Keratinocyte (primary cell): ENCODE data around the gene DCST2. TPM values are rescaled to one million over a fixed set of nuclear protein-coding genes. Genes with fewer than 3 reads are reported as not detected.
A peak's percentile ranks its signal among the peaks of the same experiment; 100 is the strongest.

Experiments
- DNase-seq: peaks from one replicate; pipeline ENCODE4 v3.0.0-alpha.2; 2011; ENCODE audit warnings: low read depth, missing footprints, low spot score
- FAIRE-seq: peaks from 2 replicates; lab custom pipeline; 2011; peaks lifted over from hg19 to GRCh38; lab: Jason Lieb, UNC
- H2AFZ ChIP-seq: 2 replicates; pipeline ENCODE4 v1.6.0; 2012; ENCODE audit warnings: low read length, control low read depth, inconsistent platforms; ENCODE audit not compliant: control insufficient read depth
- H3K27ac ChIP-seq: 2 replicates; pipeline ENCODE4 v1.5.1; 2011; ENCODE audit warnings: low read length; ENCODE audit not compliant: control insufficient read depth, insufficient read depth
- H3K27me3 ChIP-seq: 3 replicates; pipeline ENCODE4 v1.6.0; 2011; ENCODE audit warnings: low read length; ENCODE audit not compliant: control insufficient read depth, insufficient read depth; ENCODE audit errors: extremely low read depth
- H3K36me3 ChIP-seq, 2 experiments: 2 replicates in 1 of 2; 3 replicates in 1 of 2; pipeline ENCODE4 v1.5.1; 2011; ENCODE audit warnings: low read length in 2 of 2, mild to moderate bottlenecking in 1 of 2; ENCODE audit not compliant: control insufficient read depth in 2 of 2, insufficient read depth in 2 of 2; ENCODE audit errors: extremely low read depth in 1 of 2
- H3K4me1 ChIP-seq: 3 replicates; pipeline ENCODE4 v1.5.1; 2011; ENCODE audit warnings: low read length; ENCODE audit not compliant: control insufficient read depth, insufficient read depth; ENCODE audit errors: extremely low read depth
- H3K4me2 ChIP-seq: 3 replicates; pipeline ENCODE4 v1.6.0; 2011; ENCODE audit warnings: low read depth, low read length; ENCODE audit not compliant: control insufficient read depth, insufficient read depth; ENCODE audit errors: extremely low read depth
- H3K4me3 ChIP-seq, 3 experiments: fragments of 200-600 bp in 1 of 3; sonication (generic) in 1 of 3; 2 replicates in 2 of 3; 3 replicates in 1 of 3; pipeline ENCODE4 v1.5.1; 2011 to 2016; ENCODE audit warnings: low read length in 3 of 3, mild to moderate bottlenecking in 3 of 3, control low read depth in 2 of 3, inconsistent platforms in 1 of 3, low read depth in 1 of 3, mixed read lengths in 1 of 3, mixed run types in 1 of 3, moderate library complexity in 1 of 3; ENCODE audit not compliant: control insufficient read depth in 2 of 3, insufficient read depth in 2 of 3; ENCODE audit errors: extremely low read depth in 1 of 3
- H3K79me2 ChIP-seq: 2 replicates; pipeline ENCODE4 v1.6.0; 2012; ENCODE audit warnings: low read length; ENCODE audit not compliant: control insufficient read depth, insufficient read depth
- H3K9ac ChIP-seq: 3 replicates; pipeline ENCODE4 v1.6.0; 2011; ENCODE audit warnings: low read length; ENCODE audit not compliant: control insufficient read depth, insufficient read depth; ENCODE audit errors: extremely low read depth
- H3K9me1 ChIP-seq: 3 replicates; pipeline ENCODE4 v1.6.0; 2011; ENCODE audit warnings: low read length; ENCODE audit not compliant: control insufficient read depth, insufficient read depth; ENCODE audit errors: extremely low read depth
- H3K9me3 ChIP-seq: 2 replicates; pipeline ENCODE4 v1.5.1; 2012; ENCODE audit warnings: low read depth, low read length; ENCODE audit not compliant: control insufficient read depth
- H4K20me1 ChIP-seq: 3 replicates; pipeline ENCODE4 v1.6.0; 2011; ENCODE audit warnings: low read length; ENCODE audit not compliant: control insufficient read depth, insufficient read depth; ENCODE audit errors: extremely low read depth
- CTCF ChIP-seq, 3 experiments: IDR thresholded peaks in 1 of 3; conservative IDR thresholded peaks in 1 of 3; optimal IDR thresholded peaks in 1 of 3; 2 replicates in 2 of 3; 3 replicates in 1 of 3; pipeline versions ENCODE3 to v1.5.1; 2011; ENCODE audit warnings: low read length in 3 of 3, mild to moderate bottlenecking in 3 of 3, moderate library complexity in 2 of 3, control low read depth in 1 of 3, inconsistent platforms in 1 of 3; ENCODE audit not compliant: insufficient read depth in 2 of 3; ENCODE audit errors: extremely low read depth in 1 of 3
- EZH2 ChIP-seq: IDR thresholded peaks from one replicate; pipeline ENCODE4 v1.6.1; 2012; ENCODE audit warnings: inconsistent platforms, mild to moderate bottlenecking, low read length, moderate library complexity
- dilution Hi-C: fragments of 300-500 bp; cut with MboI; formaldehyde crosslinking; loops from one replicate; pipeline ENCODE4 v1.7.0; 2020; ENCODE audit warnings: low sequenced_read_pairs; ENCODE audit not compliant: extremely low pct_ligation_motif_present
- polyA plus RNA-seq, 5 experiments: library from polyadenylated mRNA; depleted of rRNA in 3 of 5; stranded (reverse) in 3 of 5; stranded (forward) in 1 of 5; unstranded in 1 of 5; fragments of >200 nt; gene quantifications; 1 replicate in 1 of 5; 2 replicates in 3 of 5; 3 replicates in 1 of 5; pipeline versions ENCODE4 v1.2.1 to v1.2.3, GENCODE V29; 2011 to 2012; ENCODE audit warnings: missing spikeins in 2 of 5, low read depth in 1 of 5, low replicate concordance in 1 of 5

DCST2 gene
- polyA plus RNA-seq, 1 donor (not counting 4 experiments of a cell fraction or from before 2014, with no cell fraction given), result 0.14 TPM

- H3K9ac ChIP-seq, result peak overlapping the region; percentile 4
- peaks cover 3% of the 10 kb centered on the region for H3K9me1 ChIP-seq
- H3K9me3 ChIP-seq, result no peaks in the 10 kb centered on the region
- H3K36me3 ChIP-seq, result no peaks in the 10 kb centered on the region
- no peak overlapping the region for H2AFZ ChIP-seq
- H3K4me3 ChIP-seq, result no peak overlapping the region
- FAIRE-seq (no peak), DNase-seq (no peak)
- peak overlapping the region; percentile 28 for H3K27ac ChIP-seq
- dilution Hi-C loops, result no loop called here
- no peaks in the 10 kb centered on the region for H3K79me2 ChIP-seq
- TF ChIP-seq EZH2, result no peak
- no peak overlapping the region for H3K4me2 ChIP-seq
- no peaks in the 10 kb centered on the region for H4K20me1 ChIP-seq
- peaks cover 27% of the 10 kb centered on the region for H3K4me1 ChIP-seq
- H3K27me3 ChIP-seq, result no peaks in the 10 kb centered on the region
These were observed 5.7 kb upstream of the DCST2 start for GRCh38 chr1:155039308-155039669.

GRCh38 chr1:155038602-155039307, 5.2 kb upstream of the DCST2 start:
- no peaks in the 10 kb centered on the region for H3K9me3 ChIP-seq
- peak; percentile 95 for FAIRE-seq
- H3K9me1 ChIP-seq, result peaks cover 3% of the 10 kb centered on the region
- TF ChIP-seq CTCF (optimal IDR thresholded peaks at IDR 0.05 in 1 of 3, IDR thresholded peaks at IDR 0.05 in 1 of 3, conservative IDR thresholded peaks at IDR 0.05 in 1 of 3; ENCODE audit: extremely low read depth in 1 of 3, insufficient read depth in 2 of 3, low read length in 3 of 3) (no peak), EZH2 (no peak)
- H3K36me3 ChIP-seq, result no peaks in the 10 kb centered on the region
- DNase-seq, result no peak
- H3K4me2 ChIP-seq, result peak overlapping the region; percentile 59
- H3K79me2 ChIP-seq, result no peaks in the 10 kb centered on the region
- no peaks in the 10 kb centered on the region for H3K27me3 ChIP-seq
- dilution Hi-C loops, result no loop called here
- peaks cover 31% of the 10 kb centered on the region for H3K4me1 ChIP-seq
- H3K27ac ChIP-seq, result peak overlapping the region; percentile 53
- peak overlapping the region in 1 of 3 experiments; percentile 16 for H3K4me3 ChIP-seq
- H3K9ac ChIP-seq, result peak overlapping the region; percentile 4
- H2AFZ ChIP-seq, result no peak overlapping the region
- no peaks in the 10 kb centered on the region for H4K20me1 ChIP-seq
